NOMO-1 treated with dmso at 0.1 percent for 144 hours (cell line): ENCODE results near the gene ARHGAP45.
A peak's percentile ranks its signal among the peaks of the same experiment; 100 is the strongest.

Source experiments
- DNase-seq: peaks from one replicate; lab custom pipeline; 2025; ENCODE audit not compliant: unreplicated experiment; lab: John Stamatoyannopoulos, UW

Gene ARHGAP45

DNA sequence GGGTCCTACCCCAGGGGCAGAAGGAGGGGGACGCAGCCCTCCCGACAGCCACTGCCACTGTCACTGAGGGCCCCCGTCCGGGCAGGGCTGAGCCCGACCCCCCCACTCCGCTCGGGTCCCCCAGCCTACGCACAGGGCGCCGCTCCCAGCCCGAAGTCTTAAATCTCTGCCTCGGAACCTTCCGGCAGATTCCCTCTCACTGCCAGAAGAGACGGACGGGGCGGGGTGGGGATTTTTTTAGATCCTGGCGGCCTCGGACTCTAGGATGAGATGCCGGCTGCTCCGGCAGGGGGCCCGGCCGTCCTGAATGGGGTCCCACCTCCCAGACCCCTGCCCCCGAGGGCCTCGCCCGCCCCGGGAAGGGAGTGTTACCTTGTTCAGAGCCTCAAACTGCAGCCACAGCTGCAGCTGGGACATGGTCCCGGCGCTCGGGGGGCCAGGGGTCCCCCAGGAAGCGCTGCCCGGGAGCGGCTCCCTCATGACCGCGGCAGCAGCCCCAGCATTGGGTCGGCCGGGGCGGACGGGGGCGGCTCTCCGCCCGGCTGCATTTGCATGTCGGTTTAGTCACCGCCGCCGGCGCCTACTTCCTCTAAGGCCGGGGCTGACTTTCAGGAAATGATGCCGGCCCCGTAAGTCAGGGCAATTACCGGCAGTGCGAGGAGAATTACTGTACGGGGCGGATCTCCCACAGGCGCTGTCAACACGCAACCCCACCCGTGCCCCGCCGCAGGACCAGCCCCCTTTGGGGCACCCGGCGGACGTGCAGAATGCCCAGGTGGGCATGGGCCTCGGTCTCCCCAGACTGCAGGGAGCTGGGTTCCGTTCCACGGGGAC, 65.0 kb downstream of the ARHGAP45 start:
- peak; percentile 88 for DNase-seq

DNA sequence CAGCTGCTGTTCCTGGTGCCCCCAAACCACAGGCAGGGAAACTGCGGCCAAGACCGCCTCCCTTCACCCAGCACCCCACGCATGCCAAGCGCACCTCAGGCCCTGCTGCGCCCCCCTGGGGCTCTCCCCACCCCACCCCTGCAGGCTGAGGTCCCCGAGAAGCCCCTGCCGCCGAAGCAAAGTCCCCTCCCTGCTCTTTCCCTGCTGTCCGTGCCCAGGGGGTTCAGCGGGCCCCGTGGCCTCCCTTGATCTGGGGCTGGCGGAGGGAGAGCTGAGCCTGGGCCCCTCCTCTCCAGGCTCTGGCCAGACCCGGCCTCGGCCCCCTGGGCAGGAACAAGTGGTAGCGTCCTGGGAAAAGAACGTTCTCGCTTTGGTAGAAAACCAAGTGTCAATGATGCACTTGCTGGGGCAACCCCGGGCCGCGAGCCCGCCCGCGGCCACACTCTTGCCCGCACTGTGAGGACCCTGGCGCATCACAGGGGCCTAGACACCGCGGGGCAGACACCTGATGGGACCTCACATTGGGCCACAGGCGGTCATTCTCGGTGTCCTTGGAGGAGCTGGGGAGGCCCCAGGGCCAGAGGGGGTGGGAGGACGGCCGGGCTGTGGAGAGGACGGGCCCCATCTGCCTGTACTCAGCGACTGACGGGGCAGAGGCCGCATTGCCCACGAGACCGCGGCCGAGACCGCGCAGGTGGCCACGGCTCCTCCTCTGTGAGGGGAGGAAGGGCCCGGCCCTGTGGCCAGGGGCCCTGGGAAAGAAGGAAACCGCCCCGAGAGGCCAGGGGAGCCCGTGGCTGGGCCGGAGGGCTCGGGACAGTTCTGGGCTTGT, 65.8 kb downstream of the ARHGAP45 start:
- no peak for DNase-seq

DNA sequence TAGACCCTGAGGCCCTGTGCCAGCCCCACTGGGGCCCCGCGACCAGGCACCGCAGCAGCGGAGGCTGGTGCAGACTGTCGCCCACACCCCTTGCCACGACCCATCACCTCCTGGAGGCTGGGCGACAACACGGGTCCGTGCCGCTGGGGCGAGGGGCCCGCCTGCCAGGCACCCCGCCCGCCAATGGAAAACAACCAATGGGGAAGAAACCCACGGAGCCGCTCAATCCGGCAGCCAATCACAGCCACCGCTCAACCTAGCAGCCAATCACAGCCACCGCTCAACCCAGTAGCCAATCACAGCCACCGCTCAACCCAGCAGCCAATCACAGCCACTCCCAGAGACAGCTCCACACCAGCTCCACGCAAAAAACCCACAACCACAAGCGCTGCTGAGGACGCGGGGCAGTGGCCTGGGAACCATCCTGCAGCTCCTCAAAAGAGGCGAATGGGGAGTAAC, 66.5 kb downstream of the ARHGAP45 start:
- peak; percentile 26 for DNase-seq

DNA sequence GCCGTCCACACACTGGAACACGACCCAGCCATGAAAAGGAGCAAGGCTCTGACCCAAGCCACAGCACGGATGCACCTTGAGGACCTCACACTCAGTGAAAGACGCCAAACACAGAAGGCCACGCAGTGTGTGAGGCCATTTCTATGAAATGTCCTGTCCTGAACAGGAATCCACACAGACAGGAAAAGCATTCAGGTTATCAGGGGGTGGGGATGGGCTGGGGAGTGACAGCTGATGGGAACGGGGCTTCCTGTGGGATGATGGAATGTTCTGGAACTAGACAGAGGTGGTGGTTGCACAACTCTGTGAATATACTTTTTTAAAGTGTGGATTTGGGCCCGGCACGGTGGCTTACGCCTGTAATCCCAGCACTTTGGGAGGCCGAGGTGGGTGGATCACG, 67.5 kb downstream of the ARHGAP45 start:
- DNase-seq = no peak

DNA sequence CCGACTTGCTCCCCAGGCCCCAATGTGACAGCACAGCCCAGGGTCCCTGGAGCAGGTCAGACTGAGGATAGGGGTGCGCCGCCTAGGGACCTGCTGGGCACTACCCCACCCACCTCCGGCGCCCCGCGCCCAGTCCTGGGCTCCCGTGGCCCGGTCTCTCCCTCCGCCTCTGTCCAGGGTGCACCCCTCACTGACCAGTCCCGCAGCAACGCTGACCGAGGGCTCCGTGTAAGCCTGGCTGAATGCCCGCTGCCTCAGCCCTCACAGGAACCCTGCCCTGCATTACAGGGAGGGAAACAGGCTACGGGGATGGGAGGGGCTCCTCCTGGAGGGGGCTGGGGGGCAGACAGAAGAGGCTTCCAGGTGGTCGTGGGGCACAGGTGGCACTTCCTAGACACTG, 68.5 kb downstream of the ARHGAP45 start:
- DNase-seq = no peak

DNA sequence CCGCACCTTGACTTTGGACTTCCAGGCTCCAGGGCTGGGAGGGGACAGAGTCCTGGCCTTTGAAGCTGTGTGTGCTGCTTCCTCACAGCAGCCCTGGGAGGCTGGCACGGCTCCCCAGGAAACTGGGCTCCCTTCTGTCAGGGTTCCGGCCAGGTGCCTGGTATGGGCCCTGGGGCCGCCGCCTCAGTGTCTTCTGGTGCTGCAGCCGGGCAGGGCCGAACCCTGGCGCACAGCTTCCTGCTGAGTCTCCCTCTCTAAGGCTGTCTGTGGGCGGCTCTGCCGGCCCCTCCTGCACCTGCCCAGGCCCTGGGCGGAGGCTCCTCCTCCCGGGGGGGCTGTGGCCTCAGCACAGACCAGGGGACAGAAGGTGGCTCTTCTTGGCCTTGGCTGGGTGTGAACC, 69.2 kb downstream of the ARHGAP45 start:
- no peak for DNase-seq
